Esophagus (tissue), 2 donors: ENCODE measurements around the gene TMEM240. TPM values are rescaled to one million over a fixed set of nuclear protein-coding genes. Genes with fewer than 3 reads are reported as not detected.
"Not testable (repeated sequence)": the region's sequence is repeated elsewhere in the genome, so short reads cannot be mapped to it uniquely, and the experiment has no call there.

ENCODE experiments used
- H3K27ac ChIP-seq, 2 donors: one replicate each; pipeline ENCODE4 v1.5.1; 2013; ENCODE audit warnings: low read depth in 2 of 2, mild to moderate bottlenecking in 2 of 2, inconsistent platforms in 1 of 2, low read length in 1 of 2, moderate library complexity in 1 of 2
- H3K27me3 ChIP-seq, 2 donors: one replicate each; pipeline ENCODE4 v1.6.1; 2013; ENCODE audit warnings: low read length in 2 of 2, control low read depth in 1 of 2, mild to moderate bottlenecking in 1 of 2; ENCODE audit not compliant: insufficient read depth in 2 of 2, control insufficient read depth in 1 of 2
- H3K36me3 ChIP-seq, 2 donors: one replicate each; pipeline ENCODE4 v1.6.1; 2013; ENCODE audit warnings: low read length in 1 of 2; ENCODE audit not compliant: control insufficient read depth in 2 of 2, insufficient read depth in 2 of 2
- H3K4me1 ChIP-seq, 2 donors: one replicate each; pipeline ENCODE4 v1.6.1; 2013; ENCODE audit warnings: low read length in 1 of 2; ENCODE audit not compliant: control insufficient read depth in 2 of 2, insufficient read depth in 2 of 2
- H3K4me3 ChIP-seq, 2 donors: one replicate each; pipeline ENCODE4 v1.5.1; 2013; ENCODE audit warnings: low read length in 2 of 2, mild to moderate bottlenecking in 2 of 2, low read depth in 1 of 2, moderate library complexity in 1 of 2
- H3K9me3 ChIP-seq, 2 donors: one replicate each; pipeline ENCODE4 v1.6.1; 2013; ENCODE audit warnings: mild to moderate bottlenecking in 2 of 2, low read depth in 1 of 2, low read length in 1 of 2, moderate library complexity in 1 of 2; ENCODE audit not compliant: control insufficient read depth in 2 of 2, insufficient read depth in 1 of 2
- WGBS, 2 donors: extraction: QIAGEN DNeasy Blood & Tissue Kit; methylation state at CpG; one replicate each; pipeline ENCODE4 v1.1.7; 2013; 5-methylcytosine and 5-hydroxymethylcytosine counted together
- polyA plus RNA-seq, 2 donors: library from polyadenylated mRNA; stranded (reverse); fragments of 200-250 nt; gene quantifications; one replicate each; pipeline ENCODE4 v1.2.3, GENCODE V29; 2013
- donor health status: healthy with polysubstance abuse.
- donor health status: Bipolar disorder and iron deficiency.

TMEM240 gene
- polyA plus RNA-seq, 2 donors, result 2.1 to 3.1 TPM

DNA sequence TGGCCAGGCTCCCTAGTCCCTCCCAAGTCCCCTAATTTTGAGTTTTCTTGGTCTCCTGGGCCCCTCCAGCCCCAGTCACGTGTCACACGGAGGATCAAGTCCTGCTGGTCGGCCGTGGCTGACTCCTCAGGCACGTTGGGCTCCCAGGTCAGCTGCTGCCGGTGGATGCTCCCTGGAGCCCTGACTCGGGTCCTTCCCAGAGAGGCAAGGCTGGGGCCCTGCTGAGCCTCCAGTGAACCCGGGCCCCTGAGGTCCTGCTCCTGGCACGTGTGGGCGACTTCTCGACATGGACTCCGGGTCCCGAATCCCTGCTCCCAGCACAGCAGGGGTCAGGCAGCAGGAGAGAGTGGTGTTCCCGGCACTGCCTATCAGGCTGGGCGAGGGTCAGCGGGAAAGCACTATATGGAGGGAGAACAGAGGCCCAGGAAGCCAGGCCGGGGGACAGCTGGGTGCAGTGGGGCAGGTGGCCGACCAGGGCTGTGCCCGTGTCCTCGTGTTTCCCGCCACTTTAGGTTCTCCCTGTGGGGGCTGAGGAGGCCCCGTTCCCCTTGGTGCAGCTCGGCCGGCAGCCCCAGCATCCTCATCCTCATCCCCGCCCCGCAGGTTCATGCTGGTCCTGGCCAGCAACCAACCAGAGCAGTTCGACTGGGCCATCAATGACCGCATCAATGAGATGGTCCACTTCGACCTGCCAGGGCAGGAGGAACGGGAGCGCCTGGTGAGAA, 13.2 kb downstream of the TMEM240 start:
- H3K27me3 ChIP-seq, result no peaks in the 10 kb centered on the region
- H3K36me3 ChIP-seq, result peaks cover 4 to 35% of the 10 kb centered on the region in 2 donors

DNA sequence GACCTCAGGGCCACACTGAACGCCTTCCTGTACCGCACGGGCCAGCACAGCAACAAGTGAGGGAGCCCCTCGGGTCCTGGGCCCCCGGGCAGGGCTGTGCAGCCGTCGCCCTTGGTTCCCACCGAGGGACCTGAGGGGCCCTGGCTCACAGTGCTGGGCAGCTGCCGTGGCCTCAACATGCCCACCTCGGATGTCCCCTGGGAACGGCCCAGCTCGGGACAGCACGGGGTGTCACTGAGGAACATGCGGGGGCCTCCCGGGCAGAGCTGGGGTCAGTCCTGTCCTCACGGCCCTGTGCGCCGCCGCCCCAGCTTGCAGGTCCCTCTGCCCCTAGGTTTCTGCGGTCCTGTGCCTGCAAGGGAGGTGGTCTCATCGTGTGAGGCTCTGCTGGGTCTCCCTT, 13.9 kb downstream of the TMEM240 start:
- not testable (repeated sequence) for H3K4me1 ChIP-seq, H3K27me3 ChIP-seq, H3K9me3 ChIP-seq, H3K27ac ChIP-seq, H3K4me3 ChIP-seq
- peaks cover 4 to 35% of the 10 kb centered on the region in 2 donors for H3K36me3 ChIP-seq
- 89 to 96% methylated on average over 3 to 20 of the region's 21 CpGs for WGBS, 2 donors

More for the DNA sequence above, 13.2 kb downstream of the TMEM240 start:
- H3K4me1 ChIP-seq, result no peaks in the 10 kb centered on the region
- no peaks in the 10 kb centered on the region for H3K9me3 ChIP-seq
- H3K27ac ChIP-seq, result no peak overlapping the region
- H3K4me3 ChIP-seq, result no peak overlapping the region
- 92 to 94% methylated on average over 29 to 31 of the region's 31 CpGs for WGBS, 2 donors

DNA sequence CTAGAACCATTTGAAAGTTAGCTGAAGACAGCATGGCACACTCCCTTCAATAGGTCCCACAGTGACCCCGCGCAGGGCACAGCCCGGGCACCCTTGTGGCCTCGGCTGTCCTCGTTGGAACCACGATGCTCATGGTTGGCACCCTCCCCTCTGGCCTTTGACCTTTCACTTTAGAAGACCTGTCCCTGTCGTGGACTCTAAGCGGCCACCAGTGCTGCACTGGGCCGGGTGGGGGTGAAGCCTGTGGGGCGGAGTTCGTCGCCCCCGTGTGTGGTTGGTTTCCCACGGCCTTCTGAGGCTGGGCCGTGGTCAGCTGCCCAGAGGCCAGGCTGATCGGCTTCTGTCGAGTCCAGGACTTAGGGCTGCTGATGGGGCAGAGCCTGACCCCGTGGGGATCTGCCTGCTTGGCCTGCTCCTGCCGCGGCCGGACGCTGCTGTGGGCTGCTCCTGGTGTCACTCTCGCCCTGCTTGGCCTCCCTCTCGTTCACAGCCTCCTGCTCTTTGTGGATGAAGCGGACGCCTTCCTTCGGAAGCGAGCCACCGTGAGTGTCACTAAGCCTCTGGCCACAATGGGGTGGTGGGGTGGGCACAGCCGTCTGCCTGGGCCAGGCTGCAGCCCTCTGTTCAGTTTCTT, 15.6 kb downstream of the TMEM240 start:
- H3K27me3 ChIP-seq, H3K4me3 ChIP-seq, H3K9me3 ChIP-seq, H3K27ac ChIP-seq, H3K4me1 ChIP-seq: not testable (repeated sequence)
- 90 to 94% methylated on average over 24 to 26 of the region's 30 CpGs for WGBS, 2 donors
- peaks cover 4 to 45% of the 10 kb centered on the region in 2 donors for H3K36me3 ChIP-seq

DNA sequence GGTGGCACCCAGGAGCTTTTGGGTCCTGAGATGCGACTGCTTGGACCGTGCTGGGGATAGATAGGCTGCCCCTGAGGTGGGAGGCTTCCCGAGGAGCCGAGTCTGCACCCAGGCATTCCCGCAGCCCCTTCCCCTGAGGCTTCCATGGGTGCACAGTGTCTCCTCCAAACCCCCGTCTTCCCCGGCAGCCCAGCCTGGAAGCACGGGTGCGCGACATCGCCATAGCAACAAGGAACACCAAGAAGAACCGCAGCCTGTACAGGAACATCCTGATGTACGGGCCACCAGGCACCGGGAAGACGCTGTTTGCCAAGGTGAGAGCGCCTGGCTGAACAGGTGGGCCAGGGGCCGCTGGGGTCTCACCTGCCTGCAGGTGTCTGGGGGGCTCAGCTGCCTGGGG, 16.8 kb downstream of the TMEM240 start:
- H3K36me3 ChIP-seq, result peaks cover 4 to 43% of the 10 kb centered on the region in 2 donors
- 92 to 93% methylated on average over 17 of the region's 17 CpGs for WGBS, 2 donors

DNA sequence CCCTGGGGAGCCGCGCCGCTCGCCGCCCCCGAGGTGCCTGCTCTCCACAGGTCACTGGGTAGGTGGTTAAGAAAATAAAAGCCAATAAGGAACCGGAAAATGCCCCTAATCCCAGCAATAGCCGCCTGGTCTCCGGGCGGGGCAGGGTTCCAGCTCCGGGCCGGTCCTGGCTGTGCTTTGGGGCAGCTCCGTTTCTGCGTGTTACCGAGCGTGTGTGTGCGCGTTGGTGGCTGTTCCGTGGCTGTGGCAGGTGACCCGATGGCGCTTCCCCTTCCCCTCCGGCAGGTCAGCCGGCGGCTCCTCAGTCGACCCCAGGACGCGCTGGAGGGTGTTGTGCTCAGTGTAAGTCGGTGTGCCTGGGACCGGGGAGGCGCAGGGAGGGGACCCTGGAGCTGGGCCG, 17.2 kb downstream of the TMEM240 start:
- not testable (repeated sequence) for H3K4me1 ChIP-seq, H3K4me3 ChIP-seq, H3K27ac ChIP-seq, H3K9me3 ChIP-seq, H3K27me3 ChIP-seq
- peaks cover 4 to 45% of the 10 kb centered on the region in 2 donors for H3K36me3 ChIP-seq
- 94 to 95% methylated on average over 28 to 31 of the region's 31 CpGs for WGBS, 2 donors

More for the DNA sequence above, 16.8 kb downstream of the TMEM240 start:
- H3K4me1 ChIP-seq, H3K27me3 ChIP-seq, H3K4me3 ChIP-seq, H3K27ac ChIP-seq, H3K9me3 ChIP-seq: not testable (repeated sequence)

DNA sequence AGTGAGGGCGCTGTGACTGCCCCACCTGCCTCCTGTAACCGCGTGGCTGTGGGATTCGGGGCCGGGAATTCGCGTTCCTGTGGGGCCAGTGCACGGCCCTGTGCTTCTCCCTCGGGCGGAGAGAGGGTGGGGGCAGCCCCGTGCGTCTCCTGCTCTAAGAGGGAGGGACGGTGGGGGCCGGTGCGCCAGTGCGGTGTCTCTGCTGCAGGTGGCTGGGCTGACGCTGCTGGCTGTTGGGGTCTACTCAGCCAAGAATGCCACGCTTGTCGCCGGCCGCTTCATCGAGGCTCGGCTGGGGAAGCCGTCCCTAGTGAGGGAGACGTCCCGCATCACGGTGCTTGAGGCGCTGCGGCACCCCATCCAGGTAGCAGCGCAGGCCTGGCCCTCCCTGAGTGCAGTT, 17.9 kb downstream of the TMEM240 start:
- H3K36me3 ChIP-seq, result peaks cover 4 to 46% of the 10 kb centered on the region in 2 donors
- not testable (repeated sequence) for H3K27me3 ChIP-seq, H3K4me3 ChIP-seq, H3K9me3 ChIP-seq, H3K4me1 ChIP-seq, H3K27ac ChIP-seq
- 94 to 95% methylated on average over 25 to 30 of the region's 30 CpGs for WGBS, 2 donors

DNA sequence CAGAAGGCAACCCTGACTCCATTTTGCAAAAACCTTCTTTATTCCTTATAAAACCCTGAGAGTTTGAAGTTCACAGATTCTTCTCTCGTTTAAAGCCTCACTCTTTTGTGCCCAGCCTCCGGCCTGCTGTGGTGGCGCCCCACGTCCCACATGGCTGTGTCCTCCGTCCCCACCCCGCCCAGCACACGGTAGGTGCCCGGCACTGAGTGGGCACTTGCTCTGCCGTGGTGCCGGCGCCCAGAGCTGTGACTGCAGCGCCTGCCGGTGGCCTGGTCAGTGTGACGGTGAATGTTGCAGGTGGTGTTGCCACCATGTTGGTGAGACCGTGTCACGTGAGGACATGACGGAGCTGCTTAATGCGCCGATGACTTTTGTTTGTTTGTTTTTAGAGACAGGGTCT, 19.1 kb downstream of the TMEM240 start:
- H3K27me3 ChIP-seq, result no peaks in the 10 kb centered on the region
- H3K4me1 ChIP-seq, result no peaks in the 10 kb centered on the region
- no peak overlapping the region for H3K4me3 ChIP-seq
- no peak overlapping the region for H3K27ac ChIP-seq
- H3K36me3 ChIP-seq, result peaks cover 0 to 41% of the 10 kb centered on the region in 2 donors
- 96 to 97% methylated on average over 19 of the region's 19 CpGs for WGBS, 2 donors
- H3K9me3 ChIP-seq, result no peaks in the 10 kb centered on the region

DNA sequence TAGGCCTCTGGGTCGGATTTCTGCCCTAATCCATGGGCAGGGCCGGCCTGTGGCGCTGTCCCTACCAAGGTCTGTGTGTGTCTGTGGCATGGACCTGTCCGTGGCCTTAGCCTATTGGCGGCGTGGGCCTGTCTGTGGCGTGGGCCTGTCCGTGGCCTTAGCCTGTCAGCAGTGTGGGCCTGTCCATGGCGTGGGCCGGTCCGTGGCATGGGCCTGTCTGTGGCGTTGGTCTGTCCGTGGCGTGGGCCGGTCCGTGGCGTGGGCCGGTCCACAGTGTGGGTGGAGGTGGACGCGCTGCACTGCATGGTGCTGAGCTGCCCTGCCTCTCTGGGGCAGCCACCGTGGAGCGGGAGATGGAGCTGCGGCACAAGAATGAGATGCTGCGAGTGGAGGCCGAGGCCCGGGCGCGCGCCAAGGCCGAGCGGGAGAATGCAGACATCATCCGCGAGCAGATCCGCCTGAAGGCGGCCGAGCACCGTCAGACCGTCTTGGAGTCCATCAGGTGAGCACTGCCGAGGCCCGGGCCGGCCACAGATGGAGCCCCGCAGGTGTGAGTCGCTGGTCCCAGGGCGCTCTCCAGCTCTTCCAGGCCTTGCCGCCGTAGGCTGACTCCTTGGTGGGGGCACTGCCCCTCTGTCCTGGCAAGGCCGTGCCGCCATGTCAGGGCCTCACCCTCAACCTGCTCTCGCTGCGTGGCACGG, 20.5 kb downstream of the TMEM240 start:
- H3K4me3 ChIP-seq, H3K4me1 ChIP-seq, H3K9me3 ChIP-seq, H3K27ac ChIP-seq, H3K27me3 ChIP-seq: not testable (repeated sequence)
- 97% methylated on average over 37 to 51 of the region's 51 CpGs for WGBS, 2 donors
- peaks cover 0 to 39% of the 10 kb centered on the region in 2 donors for H3K36me3 ChIP-seq

DNA sequence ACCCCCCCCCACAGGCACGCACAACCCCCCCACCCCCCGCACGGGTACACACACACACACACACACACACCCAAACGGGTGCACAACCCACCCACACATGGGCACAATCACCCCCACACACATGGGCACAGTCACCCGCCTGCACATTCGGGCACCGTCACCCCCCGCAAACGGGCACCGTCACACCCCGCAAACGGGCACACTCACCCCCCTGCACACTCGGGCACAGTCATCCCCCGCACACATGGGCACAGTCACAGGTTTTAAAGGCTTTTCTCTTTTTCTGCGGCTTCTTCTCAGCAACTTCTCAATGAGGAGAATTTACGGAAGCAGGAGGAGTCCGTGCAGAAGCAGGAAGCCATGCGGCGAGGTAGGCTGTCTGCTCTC, 21.8 kb downstream of the TMEM240 start:
- H3K9me3 ChIP-seq, H3K4me3 ChIP-seq, H3K27me3 ChIP-seq, H3K4me1 ChIP-seq, H3K27ac ChIP-seq: not testable (repeated sequence)
- peaks cover 0 to 35% of the 10 kb centered on the region in 2 donors for H3K36me3 ChIP-seq
- 89 to 91% methylated on average over 15 to 19 of the region's 19 CpGs for WGBS, 2 donors
